Stimulated activated CD8-positive, alpha-beta memory T cell treated with anti-CD3 and anti-CD28 coated beads, Interleukin-7, amount 100 ng/mL, for 48 hours (primary cell): ENCODE results near the gene RAB11FIP3.

Experiments
- DNase-seq, 2 donors: peaks; one replicate each; pipeline ENCODE4 v3.0.0-alpha.2; 2020; ENCODE audit warnings: low read depth in 1 of 2; ENCODE audit errors: extremely low read depth in 1 of 2

RAB11FIP3 gene

DNA sequence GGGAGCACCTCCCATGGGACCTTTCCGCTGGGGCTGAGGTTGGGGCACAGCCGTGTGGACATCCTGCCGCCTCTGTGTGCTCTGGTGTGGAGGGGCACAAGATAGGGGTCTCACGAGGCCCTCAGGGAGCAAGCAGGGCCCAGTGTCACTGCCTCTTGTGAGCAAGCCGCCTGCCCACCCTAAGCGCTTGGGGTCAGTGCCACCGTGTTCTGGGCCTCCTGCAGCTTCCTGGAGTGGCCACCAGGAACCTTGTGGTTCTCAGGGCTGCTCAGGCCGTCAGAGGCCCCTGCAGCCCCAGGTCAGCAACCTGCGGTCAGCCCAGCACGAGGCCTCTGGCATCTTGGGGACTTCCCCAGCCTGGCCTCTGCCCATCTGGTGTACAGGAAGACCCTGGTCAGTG lies 88.5 kb downstream of the RAB11FIP3 start:
- no peak for DNase-seq

DNA sequence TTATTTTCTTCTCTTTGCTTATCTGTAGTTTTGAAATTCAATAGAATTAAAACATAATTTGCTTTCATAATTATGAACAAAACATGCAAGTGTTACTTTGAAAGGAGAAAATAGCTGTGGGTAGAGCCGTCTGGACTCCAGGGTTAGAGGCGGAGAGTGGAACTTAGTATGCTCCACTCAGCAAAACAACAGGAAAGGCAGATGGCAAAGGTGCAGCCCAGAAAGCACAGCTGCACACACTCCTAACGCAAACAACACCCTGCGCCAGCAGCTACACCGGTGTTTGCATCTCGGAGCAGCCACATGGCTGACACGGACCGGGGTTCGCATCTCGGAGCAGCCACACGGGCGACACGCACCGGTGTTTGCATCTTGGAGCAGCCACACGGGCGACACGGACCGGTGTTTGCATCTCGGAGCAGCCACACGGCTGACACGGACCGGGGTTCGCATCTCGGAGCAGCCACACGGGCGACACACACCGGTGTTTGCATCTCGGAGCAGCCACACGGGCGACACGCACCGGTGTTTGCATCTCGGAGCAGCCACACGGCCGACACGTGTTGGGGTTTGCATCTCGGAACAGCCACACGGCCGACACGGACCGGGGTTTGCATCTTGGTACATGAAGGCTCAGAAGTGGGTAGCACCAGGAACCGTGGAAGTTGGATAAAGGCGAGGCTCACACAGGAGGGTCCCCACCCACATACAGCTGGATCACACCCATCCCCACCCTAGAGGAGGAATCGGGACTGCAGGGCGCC lies 89.9 kb downstream of the RAB11FIP3 start:
- no peak for DNase-seq

DNA sequence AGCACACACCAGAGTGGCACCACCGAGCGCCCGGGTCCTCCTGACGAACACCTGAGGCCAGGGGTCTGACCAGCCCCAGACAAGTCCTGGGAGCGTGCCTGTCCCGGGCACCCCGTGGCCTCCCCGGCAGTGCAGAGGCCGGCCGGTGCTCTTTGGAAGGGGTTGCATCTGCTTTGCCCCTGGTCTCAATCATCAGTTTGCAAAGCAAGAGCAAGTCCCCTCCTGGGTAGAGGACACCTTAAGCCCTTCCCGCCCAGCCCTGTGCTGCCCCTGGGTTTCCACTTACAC lies 90.4 kb downstream of the RAB11FIP3 start:
- no peak for DNase-seq

DNA sequence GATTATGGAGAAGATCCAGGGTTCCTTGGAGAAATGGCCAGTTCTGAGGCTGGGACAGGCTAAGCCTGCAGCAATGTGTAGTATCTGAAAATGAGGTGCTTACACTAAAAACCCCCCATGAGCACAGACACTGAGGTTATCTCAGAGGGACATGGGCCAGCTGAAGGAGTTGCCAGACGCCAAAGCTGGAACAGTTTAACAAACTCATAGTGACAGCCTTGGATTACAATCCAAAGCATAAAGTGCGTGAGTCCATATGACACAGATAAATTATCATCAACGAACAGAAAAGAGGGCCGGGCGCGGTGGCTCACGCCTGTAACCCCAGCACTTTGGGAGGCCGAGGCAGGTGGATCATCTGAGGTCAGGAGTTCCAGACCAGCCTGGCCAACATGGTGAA lies 90.9 kb downstream of the RAB11FIP3 start:
- no peak for DNase-seq

- no peak for DNase-seq
Measured at GRCh38 chr16:518858-519257, 93.4 kb downstream of the RAB11FIP3 start.

- no peak for DNase-seq
Measured at GRCh38 chr16:519425-519824, 94.0 kb downstream of the RAB11FIP3 start.

DNA sequence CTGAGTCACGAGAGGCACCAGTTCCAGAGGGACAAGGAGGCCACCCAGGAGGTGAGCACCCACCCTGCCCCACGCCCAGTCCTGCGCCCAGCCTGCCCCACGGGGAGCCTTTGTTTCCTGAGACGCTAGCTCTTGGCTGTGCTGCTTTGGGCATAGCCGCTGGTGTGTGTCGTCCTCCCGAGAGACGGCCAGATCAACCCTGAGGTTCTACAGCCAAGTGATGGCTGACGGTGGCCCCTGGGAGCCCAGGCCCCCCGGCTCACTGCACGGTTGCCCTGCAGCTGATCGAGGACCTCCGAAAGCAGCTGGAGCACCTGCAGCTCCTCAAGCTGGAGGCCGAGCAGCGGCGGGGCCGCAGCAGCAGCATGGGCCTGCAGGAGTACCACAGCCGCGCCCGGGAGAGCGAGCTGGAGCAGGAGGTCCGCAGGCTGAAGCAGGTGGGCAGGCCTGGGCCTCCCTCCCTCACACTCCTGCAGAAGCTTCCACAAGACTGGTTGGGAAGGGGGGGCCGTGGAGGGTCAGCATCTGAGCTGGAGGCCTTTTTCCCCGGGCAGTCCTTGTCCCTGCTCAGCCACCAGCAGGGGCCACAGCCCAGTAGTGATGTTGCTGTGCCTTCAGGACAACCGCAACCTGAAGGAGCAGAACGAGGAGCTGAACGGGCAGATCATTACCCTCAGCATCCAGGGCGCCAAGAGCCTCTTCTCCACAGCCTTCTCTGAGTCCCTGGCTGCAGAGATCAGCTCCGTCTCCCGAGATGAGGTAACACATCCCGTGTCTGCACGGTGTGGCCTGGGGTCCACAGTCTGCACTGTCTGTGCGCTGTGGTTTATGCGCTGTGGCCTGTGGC lies 94.6 kb downstream of the RAB11FIP3 start:
- DNase-seq = no peak

- no peak for DNase-seq
Measured at GRCh38 chr16:520847-521246, 95.4 kb downstream of the RAB11FIP3 start.

DNA sequence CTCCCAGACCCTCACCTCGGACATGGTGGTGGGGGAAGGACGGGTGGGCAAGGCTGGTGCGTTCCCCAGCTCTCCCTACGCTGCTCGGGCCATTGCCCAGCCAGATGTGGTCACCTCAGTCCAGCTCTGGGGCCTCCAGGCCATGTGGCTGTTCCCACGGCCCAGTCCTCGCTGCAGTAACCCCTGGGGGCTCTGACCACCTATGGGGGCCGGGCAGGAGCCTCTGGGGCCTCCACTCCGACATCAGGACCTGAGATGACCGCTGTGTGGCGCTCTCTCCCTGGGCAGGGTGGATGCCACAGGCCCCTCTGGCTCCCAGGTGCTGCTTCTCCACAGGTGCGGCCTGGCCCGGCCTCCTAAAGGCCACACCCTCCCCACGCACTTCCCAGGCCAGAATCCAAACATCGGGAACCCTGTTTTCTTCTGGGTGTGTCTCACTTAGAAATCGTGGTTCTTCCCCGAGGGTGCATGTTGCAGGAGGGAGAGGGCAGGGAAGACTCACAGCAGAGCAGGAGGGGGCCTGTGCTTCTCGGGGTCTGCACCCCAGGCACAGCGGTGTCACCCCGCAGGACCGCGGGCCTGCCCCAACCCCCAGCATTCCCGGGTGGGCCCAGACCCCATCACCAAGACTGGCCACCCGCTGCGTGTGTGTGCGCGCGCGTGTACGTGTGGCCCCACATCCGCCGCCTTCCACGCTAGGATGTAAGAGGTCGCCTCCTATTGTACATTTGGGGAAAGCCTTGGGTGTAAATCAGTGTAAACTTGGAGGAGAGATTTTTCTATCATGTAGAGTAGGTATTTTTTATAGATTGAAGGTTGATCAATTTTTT lies 96.1 kb downstream of the RAB11FIP3 start:
- no peak for DNase-seq

GRCh38 chr16:522320-523096 lies 97.1 kb downstream of the RAB11FIP3 start:
- DNase-seq = no peak

DNA sequence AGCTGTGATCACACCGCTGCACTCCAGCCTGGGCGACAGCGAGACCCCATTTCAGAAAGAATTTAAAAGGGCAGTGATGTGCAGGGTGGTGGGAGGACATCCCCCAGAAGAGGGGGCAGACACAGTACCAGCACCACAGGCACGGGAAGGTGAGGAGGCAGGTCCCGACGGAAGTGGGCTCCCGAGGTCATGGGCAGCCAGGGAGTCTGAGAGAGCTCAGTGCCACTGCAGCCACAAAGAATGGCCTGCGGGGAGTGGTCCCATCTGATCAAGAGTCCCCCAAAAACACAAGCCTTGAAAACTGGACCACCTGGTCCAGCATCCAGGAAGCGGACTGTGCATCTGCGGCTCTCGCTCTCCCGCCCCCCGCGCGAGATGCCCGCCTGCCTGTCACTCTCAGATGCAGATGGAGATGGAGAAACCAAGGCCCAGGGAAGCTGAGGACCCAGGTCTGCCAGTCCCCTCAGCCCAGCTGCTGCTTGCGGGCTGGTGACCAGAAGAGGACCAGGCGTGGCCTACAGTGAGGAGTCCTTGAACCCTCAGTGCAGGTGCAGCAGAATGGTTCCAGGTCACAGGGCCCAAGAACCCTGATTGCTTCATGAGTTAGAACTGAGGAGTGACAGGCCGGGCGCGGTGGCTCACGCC lies 97.8 kb downstream of the RAB11FIP3 start:
- no peak for DNase-seq

DNA sequence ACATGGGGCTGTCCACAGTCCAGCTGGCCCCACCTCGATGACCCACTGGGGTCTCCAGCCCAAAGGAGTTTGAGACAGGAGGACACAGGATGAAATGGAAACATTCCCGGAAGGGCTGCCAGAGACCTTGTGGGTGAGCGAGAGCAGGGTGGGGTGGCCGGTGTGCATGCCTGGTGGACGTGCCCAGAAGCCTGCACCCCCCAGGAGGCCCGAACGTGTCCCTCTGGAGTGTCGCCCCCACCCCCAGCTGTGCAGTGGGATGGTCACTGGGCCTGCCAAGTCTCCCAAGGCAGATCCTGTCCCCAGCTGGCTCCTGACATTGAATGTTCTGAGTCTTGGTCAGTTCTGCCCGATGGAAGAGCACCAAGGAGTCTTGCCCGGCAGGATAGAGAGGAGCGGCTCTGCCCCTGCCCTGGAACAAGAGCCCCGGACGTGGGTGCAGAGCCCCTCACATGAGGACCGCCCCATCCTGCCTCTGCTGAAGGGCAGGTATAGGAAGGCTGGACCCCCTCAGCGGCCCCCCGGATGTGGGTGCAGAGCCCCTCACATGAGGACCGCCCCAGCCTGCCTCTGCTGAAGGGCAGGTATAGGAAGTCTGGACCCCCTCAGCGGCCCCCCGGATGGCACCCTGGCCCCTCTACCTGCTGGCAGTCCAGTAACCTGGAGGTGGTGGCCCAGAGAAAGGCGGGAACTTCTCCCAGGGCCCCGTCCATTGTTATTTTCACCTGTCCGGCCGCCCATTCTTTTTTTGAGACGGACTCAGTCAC lies 99.0 kb downstream of the RAB11FIP3 start:
- DNase-seq = no peak

- no peak for DNase-seq
Measured at GRCh38 chr16:525123-525519, 99.7 kb downstream of the RAB11FIP3 start.

DNA sequence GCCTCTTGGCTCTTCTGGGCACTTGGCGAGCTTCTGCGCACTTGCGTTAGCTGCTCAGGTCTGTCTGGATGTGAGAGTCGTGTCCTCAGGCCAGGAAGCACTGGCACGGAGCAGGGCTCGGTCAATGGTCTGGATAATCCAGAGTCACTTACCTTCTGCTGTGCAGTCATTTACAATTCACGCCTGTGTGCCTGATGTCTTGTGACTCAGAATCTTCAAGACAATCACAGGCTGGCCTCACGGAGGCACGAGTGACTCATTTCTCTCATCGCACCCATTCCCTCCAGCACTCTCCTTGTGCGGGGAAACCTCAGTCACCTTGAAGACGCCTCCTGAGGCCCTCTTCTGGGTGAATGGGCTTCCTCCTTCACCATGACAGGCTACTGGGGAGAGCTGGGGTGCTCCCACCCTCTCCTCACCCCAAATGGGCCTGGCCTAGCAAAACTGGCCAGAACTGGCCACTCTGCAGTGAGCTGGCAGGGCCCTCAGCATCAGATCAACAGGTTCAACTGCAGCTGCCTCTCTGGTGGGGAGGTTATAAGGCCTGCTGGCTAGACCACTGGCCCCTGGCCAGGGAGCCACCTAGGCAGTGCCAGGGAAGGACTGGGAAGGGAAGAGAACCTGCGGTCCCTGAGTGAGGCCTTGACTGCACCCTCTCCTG lies 100.2 kb downstream of the RAB11FIP3 start:
- DNase-seq = peak; percentile 59 to 82

- DNase-seq = no peak
Measured at GRCh38 chr16:526181-527014, 100.9 kb downstream of the RAB11FIP3 start.

- peak; percentile 72 to 75 for DNase-seq
Measured at GRCh38 chr16:527015-527903, 101.8 kb downstream of the RAB11FIP3 start, which contains the start of gene CAPN15. Gene CAPN15 (plus strand): TSS chr16:527712. CDS start chr16:546839, 19,127 bp downstream.
